Activated CD4-positive, alpha-beta T cell treated with anti-CD3 and anti-CD28 coated beads for 1 hour (primary cell): ENCODE measurements around the gene FMC1.

ENCODE experiments used
- DNase-seq: peaks from one replicate; pipeline ENCODE4 v3.0.0-alpha.2; 2020

Gene FMC1

GRCh38 chr7:139387594-139387993 is 46.5 kb downstream of the FMC1 start:
- no peak for DNase-seq

GRCh38 chr7:139389091-139389490 is 48.0 kb downstream of the FMC1 start:
- no peak for DNase-seq

GRCh38 chr7:139389774-139390173 is 48.6 kb downstream of the FMC1 start:
- no peak for DNase-seq

GRCh38 chr7:139393621-139394211 is 52.6 kb downstream of the FMC1 start:
- DNase-seq, result no peak

DNA sequence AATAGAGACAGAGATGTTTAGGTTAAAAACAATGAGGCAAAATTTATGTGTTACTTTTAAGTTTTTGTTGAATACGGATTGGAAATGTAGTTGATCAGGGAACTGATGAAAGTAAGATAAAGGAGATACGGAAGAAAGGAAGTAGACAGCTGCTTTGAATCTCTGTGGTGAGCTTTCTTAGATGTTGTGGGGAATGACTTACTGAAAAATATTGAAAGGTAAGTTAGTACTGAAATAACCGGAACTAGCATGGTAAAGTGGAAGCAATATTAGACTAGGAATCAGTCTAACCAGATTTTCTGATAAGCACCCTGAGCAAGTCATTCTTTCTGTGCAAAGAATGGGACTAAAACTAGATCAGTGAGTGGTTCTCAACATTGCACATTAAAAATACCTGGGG is 53.4 kb downstream of the FMC1 start:
- DNase-seq, result no peak
